Activated CD4-positive, alpha-beta T cell treated with anti-CD3 and anti-CD28 coated beads for 24 hours (primary cell): ENCODE results near the gene TBXAS1.
"Not testable (repeated sequence)": the region's sequence is repeated elsewhere in the genome, so short reads cannot be mapped to it uniquely, and the experiment has no call there.

Source experiments
- DNase-seq, 2 donors: peaks; one replicate each; pipeline ENCODE4 v3.0.0-alpha.2; 2020; ENCODE audit warnings: low read depth in 2 of 2

The TBXAS1 gene

DNA sequence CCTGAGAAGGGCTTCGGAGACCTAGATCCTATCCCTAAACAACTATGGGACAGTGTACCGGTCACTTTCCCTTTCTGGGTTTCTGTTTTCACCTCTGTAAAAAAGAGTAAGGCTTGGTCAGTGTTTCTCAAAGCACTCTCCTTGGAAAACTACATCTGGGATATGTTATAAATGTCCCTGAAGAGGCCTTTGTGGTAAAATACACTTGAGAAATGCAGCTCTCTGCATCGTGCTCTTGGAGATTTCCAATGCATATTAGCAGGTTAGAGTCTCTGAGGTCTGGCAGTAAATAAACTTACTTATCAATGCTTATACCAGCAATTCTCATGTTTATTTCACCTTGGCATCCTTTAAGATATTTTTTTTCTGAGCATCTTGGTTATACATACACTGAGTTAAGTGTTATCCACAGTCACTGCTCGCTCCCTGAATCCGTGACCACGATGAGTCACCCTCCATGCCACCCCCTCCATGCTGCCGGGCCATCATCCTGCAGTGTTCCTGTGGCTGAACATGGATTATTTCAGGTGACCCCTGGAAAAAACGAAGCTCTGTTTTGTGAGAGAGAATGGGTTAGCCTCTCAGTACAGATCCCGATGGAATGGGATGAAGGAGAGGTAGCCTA, 3.3 kb upstream of the TBXAS1 start:
- no peak for DNase-seq

DNA sequence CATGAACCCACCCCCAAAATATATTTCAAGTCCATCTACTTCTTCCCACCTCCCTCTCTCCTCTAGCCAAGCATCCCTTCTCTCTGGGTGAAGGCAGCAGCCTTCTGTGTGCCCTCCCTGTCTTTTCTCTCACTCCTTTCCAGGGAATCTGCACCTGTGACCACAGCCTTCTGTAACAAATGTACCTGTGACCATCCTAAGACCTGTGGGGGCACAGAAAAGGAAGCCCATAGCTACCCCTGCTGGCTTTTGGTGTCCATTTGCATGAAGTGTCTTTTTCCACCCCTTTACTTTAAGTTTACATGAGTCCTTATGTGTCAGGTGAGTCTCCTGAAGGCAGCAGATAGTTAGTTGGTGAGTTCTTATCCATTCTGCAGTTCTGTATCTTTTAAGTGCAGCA, 2.0 kb upstream of the TBXAS1 start:
- DNase-seq: no peak

DNA sequence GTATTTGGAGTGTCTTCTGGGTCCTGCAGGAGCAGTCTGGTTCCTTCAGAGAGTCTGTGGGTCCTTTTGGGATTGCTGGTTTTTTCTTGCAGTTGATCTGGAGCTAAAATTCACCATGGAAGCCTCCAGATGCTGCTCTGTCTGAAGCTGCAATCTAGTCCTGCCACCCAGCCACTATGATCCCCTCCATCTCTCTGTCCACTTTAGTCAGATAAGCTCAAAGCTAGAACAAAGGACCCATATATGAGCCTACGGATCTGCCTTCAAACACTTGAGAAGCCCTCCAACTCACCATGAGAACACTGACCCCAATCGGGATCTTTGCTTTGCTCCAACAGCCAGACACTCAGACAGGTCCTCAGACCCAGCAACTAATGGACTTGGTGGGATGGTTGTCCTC, 618 bp upstream of the TBXAS1 start:
- no peak for DNase-seq

DNA sequence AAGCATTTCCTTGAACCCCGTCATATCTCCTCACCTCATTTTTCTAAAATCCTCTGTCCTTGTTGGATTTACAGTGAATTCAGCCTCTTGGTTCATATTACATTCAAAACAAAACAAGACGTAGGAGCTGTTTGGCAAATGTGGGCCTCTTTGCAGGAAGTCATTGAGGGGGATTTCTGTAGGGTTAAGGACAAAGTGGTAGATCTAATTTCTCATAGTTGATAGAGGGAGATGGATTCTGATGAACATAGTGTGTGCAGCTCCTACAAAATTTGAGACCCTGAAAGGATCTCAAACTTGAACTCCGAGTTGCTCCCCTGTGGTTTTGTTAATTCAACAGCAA, 682 bp downstream of the TBXAS1 start:
- no peak for DNase-seq

DNA sequence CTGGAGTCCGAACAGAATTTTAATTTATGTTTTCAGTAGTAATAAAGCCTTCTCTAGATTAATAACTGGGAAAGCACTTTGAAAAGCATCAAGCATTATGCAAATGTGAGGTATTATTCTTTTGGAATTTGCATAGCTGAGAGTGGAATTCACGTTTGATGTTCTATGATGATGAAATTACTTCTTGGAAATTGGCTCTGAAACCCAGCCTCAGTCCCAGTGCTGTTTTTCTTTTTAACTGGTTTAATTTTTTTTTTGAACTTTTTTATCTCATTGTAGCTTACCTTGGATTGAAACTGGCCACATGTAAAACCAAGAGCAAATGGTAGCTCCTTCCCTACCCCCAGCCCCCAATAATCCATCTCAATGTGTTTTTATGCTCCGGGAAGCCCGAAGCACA, 1.2 kb downstream of the TBXAS1 start:
- DNase-seq: no peak

DNA sequence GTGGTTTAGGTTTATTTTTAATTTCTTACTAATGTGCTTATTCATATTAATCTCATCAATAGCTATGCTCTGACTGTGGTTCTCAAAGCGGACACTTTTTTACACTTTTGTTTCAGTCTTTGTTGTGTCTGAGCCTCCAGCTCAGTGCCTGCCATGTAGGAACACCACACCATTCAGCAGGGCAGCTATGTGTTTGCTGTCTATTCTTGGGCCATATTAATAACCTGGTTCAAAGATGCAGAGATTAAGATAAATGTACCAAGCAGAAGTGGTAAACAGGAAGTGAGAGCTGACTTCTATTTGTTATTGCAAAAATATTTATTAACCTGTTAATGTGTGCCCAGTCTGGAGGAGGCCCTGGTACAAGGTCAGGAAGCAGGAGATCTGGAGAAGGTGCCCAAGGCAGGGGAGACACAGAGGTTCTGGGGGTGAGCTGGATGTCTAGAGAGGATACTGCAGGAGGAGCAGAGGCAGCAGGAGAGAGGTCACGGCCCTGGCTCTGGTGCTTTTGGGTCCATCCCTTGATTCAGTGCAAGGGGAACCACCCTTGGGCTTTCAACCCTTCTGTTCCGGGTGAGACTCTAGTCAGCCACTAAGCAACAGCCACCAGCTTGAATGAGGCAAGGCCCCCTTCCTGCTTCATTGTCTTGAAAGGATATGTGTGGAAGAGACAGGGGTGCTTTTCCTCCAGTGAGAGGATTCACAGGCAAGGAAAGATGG, 1.9 kb downstream of the TBXAS1 start:
- no peak for DNase-seq

DNA sequence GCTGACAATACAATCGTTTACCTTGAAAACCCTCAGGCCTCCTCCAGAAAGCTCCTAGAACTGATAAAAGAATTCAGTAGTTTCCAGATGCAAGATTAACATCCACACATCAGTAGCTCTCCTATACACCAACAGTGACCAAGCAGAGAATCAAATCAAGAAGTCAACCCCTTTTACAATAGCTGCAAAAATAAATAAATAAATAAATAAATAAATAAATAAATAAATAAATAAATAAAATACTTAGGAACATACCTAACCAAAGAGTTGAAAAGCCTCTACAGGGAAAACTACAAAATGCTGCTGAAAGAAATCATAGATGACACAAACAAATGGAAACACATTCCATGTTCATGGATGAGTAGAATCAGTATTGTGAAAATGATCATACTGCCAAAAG, 6.8 kb downstream of the TBXAS1 start:
- not testable (repeated sequence) for DNase-seq

DNA sequence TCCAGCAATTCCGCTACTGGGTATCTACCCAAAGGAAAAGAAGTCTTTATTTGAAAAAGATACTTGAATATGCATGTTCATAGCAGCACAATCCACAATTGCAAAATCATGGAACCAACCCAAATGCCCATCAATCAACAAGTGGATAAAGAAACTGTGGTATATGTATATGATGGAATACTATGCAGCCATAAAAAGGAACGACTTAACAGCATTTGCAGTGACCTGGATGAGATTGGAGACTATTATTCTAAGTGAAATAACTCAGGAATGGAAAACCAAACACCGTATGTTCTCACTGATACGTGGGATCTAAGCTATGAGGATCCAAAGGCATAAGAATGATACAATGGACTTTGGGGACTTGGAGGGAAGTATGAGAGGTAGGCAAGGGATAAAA, 8.2 kb downstream of the TBXAS1 start:
- DNase-seq: not testable (repeated sequence)

DNA sequence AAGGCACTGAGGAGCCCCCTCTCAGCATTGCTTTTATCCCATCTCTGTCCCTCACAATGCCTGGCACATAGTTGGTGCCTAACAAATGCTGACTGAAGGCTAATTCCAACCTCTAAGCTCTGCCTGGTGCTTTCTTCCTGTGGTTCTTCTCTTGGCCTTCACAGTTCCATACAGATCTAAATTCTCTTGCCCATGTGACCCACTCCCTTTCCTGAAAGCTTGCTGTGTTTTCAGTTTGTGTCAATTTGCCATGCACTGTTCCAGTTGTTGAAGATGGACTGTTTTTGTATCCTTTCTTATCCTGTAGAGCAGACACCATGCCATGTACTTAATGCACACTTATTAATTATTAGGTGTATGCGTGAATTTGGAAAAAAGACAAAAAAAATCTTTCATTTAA, 9.2 kb downstream of the TBXAS1 start:
- no peak for DNase-seq

DNA sequence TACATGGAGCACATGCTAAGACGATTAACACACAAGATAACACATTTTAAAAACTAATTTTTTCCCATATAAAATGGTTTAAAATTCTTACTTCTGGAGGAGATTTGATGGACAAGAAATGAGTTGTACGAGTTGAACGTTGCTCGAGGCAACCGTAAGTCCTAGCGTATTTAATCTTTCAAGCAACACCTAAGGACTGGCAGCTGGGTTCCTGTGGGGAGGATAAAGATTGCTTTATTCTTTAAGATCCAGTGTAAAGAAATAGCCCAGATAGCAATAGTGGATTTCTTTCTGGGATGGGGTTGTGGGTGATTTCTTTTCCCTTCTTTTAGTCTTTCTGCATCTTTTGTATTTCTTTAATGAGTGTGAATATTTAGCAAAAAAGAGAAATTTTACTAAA, 9.8 kb downstream of the TBXAS1 start:
- DNase-seq: no peak

DNA sequence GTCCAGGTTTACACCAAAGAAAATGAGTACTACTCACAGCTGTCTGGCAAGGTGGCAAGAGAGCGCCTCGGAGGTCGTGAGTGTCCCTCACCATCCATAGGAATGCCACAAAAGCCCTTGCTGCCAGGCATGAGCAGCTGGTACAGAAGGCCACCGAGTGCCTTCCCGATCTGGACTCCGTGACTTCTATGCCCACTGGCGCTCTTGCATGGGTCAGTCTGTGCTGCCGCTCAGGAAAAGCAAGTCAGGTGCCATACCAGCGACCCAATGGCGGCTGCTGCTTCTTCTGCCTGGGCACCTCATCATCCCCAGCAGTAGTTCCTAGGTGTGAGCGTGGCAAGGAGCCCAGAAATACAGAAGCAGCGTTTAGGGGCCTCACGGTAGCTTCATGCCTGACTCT, 11.7 kb downstream of the TBXAS1 start:
- no peak for DNase-seq

DNA sequence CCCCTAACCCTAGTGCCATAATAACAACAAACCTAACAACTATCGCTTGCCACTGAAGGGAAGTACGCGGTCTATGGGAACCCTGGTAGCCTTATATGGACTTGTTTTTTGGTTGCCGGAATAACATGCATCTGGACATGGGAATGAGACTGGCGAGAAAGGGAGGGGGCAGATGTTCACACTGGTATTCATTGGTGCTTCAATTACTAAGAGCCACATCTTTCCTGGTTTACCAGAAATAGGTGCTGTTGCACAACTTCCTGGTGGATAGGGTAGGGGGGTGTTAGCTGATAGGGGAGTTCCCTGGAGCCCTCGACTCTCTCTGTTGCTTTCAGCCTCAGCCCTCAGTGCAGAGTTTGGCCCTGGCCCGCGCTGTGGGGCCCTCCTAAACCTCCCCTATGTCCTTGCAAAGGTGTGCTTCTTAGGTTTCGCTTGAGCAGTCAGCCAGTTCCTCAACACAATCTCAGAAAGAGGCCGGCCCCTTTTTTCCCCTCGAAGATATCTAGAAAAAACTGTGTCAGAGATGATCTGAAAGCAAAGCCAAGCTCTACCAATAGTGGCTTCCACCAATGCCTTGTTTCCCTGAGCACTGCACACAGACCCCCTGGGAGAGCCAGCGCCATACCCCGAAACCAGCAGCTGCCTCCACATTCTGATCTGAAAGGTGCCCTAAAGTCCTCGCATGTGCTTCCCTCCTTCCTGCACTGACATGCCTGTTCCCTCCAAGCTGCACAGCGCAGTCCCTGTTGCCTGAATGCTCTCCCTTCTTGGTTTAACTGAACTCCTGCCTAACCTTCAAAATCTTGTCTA, 13.5 kb downstream of the TBXAS1 start:
- DNase-seq: no peak

DNA sequence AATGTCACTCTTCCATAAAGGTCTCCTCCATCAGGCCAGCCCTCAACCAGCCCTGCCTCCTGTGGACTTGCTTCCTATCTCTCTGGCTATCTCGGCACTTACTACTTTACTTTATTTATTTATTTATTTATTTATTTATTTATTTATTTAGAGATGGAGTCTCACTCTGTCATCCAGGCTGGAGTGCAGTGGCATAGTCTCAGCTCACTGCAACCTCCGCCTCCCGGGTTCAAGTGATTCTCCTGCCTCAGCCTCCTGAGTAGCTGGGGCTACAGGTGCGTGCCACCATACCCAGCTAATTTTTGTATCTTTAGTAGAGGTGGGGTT, 14.1 kb downstream of the TBXAS1 start:
- not testable (repeated sequence) for DNase-seq

DNA sequence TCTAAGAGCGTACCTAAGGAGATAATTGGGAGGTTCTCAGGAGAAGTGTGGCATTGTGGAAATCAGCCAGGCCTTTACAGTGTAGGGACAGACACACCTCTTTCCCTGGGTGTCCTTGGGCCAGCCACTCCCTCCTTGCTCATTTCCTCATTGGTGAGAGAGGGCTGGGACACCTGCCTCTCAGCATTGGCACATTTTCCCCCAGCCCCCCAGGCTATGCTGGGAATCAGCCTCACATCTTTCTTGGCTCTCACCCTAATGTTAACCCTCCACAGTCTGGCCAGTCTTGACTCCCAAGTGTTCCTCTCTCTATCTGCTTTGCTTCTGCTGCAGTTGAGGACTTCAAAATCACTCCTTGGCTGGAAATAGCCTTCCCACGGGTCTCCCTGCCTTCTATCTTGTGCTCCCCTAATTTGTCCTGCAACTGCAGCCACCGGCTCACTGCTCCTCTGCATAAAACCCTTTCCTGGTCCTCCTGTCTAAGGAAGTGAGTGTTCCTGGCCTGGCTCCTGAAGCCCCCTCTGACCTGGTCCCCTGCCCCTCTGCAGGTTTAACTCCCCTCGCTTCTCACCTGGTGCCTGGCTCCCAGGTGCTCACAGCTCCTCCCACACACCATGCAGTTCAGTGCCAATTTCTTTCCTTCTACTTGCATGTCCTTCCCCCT, 15.8 kb downstream of the TBXAS1 start:
- DNase-seq: no peak

DNA sequence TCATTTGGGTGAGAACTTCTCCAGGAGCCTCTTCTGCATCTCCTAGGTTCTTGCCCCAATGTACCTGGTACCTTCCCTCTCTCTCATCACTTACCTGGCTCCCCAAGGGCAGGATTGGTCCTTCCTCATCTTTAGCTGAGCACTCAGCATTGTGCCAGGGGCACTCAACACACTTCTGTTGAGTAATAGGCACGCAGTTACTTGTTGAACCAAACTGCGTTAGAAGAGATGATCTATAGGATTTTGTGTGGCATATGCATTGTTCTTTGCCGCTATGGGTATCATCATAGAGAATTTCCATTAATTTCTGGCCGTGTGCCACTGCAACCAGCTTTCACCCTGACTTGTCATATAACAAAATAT, 16.4 kb downstream of the TBXAS1 start:
- no peak for DNase-seq

DNA sequence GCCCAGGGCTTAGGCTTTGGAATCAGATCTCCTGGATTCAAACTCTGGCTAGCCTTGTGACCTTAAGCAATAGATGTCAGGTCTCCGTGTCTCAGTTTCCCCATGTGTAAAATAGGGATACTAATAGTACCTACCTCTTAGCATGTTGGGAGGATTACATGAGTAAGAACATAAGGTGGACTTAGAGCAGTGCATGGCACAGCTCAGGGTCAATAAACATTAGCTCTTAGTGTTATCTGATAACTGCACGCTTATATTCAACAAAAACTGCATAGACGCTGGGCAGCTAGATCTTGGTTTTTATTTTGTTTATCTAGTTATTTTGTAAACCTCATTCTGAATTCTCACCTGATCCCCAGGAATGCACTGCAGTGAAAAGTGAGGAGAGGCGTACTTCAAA, 17.2 kb downstream of the TBXAS1 start:
- DNase-seq: no peak

DNA sequence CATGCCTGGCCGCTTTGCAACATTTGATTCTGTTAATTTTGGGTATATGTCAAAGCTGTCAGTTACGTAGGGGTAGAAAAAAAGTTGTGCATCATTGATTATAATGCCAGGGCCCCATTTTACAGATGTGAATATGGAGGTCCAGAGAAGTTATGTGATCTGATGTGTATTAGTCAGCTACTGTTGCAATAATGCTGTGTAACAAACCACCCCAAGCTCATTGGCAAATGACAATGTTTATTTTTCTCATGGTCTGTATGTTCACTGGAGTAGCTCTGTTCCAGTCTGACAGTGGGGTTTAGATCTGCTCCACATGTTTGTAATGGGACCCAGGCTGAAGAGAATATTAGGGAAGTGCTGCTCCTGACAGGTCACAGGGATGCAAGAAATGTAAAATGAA, 19.2 kb downstream of the TBXAS1 start:
- no peak for DNase-seq

DNA sequence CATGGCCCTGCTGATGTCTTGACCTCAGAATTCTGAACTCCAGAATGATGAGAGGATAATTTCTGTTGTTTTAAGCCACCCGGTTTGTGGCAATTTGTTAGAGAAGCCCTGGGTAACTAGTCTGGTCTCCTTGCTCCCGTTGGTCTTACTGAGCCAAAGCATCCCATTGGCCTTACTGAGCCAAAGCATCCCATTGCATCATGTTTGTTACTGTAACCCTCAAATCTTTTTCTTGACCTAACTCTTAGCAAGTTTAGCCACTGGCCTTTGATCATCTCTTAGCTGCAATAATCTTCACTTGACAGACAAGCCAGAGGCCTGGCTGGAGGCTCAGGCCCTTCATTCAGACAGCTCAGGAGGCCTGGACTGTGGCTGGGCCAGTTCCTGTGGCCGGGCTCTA, 21.8 kb downstream of the TBXAS1 start:
- DNase-seq: no peak

DNA sequence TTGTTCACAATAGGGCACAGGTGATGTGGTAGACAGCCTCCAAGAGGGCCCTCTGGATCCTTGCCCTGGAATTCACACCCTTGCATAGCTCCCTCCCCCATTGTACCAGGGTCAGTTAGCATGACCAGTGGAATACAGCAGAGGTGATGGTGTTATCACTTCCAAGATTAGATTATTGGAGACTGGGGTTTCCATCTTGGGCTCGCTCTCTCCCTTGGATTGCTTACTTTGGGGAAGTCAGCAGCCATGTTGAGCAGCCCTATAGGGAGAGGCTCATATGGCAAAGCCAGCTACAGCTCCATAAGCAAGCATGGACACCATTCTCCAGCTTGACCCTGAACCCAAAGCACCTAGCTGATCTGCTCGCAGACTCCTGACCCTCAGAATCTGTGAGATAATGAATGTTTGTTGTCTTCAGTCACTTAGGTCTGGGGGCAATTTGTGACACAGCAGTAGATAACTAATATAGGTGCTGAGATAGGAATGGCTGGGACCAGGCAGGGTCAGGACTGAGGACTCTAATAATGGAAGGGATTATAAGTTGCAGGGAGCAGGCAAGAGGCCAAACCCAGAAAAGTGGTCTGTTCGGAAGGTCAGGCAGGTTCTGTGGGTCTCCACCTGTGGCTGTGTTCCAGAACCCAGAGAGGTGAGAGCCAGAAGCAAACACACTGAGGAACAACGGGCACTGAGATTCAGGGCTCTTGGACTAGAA, 22.9 kb downstream of the TBXAS1 start:
- DNase-seq: no peak

DNA sequence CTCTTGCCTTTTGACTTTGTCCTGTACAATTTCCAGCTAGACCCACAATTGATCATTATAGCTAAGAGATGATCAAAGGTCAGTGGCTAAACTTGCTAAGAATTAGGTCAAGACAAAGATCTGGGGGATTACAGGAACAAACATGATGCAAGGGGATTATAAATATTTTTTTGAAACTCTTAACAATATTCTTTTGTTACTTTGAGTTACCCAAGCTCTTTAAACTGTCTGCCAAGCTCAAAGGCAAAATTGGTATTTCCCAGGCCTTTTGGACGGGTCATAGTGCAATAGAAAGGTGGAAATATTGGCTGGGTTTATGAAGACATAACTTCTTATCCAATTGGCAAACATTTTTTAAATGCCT, 23.4 kb downstream of the TBXAS1 start:
- no peak for DNase-seq

DNA sequence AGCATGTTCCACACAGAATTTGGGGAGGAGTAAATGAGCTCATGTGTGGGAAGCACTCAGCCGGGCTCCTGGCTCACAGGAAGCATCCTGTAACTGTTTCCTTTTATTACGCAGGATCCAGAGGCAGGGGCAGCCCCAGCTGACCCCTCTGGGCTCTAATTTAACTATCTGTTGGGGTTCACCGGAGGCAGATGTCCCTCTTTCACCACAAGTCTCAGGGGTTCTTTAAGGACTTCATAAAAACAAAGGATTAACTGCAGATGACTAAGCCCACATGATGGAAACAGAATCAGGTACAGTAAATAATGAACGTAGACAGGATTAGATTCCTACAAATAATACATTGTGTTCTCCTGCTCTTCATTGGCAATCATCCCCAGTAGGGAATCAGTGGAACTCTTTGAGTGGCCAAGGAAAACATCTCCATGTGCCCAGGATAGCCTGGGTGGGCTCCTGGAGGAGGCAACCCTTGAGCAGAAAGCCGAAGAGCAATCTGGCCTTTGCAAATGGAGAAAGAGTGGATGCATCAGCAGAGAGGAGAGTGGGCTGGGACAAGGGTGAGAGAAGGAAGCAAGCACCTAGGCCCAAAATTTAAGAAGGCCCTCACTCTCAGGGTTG, 24.6 kb downstream of the TBXAS1 start:
- DNase-seq: no peak

DNA sequence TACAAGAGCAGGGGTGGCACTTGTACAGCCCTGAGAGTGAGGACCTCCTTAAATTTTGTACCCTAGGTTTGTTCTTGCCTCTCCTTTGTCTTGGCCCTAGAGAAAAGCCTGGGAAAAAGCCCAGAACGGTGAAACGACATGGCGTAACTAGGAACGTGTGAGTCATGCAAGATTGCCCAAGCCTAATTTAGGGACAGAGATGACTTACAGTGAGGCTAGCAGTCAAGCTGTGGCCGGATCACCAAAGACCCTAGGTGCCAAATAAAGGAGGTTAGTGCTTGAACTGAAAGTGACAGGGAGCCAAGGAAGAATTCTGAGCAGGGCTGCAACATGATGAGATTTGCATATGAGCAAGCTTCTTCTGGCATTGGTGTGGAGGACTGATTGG, 25.1 kb downstream of the TBXAS1 start:
- no peak for DNase-seq
